Upper lobe of right lung (tissue), 1 donor: ENCODE data around the gene ADTRP. TPM values are rescaled to one million over a fixed set of nuclear protein-coding genes. Genes with fewer than 3 reads are reported as not detected.

Source experiments
- total RNA-seq: library from RNA; stranded (reverse); fragmentation: NEBNext Ultra II Directional; extraction: Animal tissue kit (Norgen Biotek cat#: 25700); gene quantifications from one replicate; pipeline ENCODE4 v1.2.1, GENCODE V29; 2021
- donor health status: DM: no; HTN: yes; CAD: no; lungs with severe emphysema.

Gene ADTRP
- total RNA-seq, 1 donor from 2014 or later: 21.0 TPM

Other genes starting within 250 kb of the ADTRP start
- 9.2 TPM for gene TMEM170B, start 241.1 kb downstream of the ADTRP start, total RNA-seq
- gene HIVEP1, start 233.5 kb upstream of the ADTRP start, total RNA-seq: 25.7 TPM